Fibroblast of peridontal ligament (primary cell): ENCODE results near the gene PDE10A.

ENCODE experiments used
- DNase-seq: peaks from one replicate; pipeline ENCODE4 v3.0.0-alpha.2; 2010; ENCODE audit errors: extremely low read depth

The PDE10A gene

DNA sequence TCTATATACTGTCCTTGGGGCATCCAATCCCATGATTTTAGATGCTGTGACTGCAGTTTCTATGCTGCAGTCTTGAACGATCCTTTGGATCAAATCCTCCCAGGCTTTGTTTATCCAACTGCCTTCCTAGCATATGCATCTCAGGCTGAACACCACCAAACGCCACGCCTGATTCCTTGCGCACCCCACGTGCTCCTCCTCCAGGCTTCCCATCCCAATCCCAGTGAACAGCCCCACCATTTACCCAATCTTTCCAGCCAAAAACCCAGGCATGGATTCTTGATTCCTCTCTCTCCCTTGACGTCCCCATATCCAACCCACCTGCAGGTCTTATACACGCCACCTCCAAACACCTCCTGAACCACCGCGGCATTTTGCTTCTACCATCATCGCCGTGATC, 7.8 kb downstream of the PDE10A start:
- DNase-seq = no peak

DNA sequence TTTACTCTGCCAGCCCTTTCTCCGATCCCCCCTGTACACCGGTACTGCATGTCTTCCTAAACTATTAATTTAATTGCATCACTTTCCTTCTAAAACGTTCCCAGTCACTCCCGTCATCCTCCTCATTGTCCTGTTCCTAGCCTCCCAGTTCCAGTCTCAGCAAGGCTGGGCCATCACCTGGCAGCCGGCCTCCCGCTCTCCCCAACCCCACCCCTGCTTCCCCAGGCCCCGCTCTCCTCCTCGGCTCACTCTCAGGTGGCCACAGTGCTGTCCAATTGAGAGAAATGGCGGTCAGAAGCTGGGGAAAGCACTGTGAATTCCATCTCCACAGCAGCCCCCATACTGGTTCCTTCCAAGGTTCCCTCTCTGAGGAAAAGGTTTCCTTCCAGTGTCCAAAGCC, 8.9 kb downstream of the PDE10A start:
- DNase-seq = no peak

DNA sequence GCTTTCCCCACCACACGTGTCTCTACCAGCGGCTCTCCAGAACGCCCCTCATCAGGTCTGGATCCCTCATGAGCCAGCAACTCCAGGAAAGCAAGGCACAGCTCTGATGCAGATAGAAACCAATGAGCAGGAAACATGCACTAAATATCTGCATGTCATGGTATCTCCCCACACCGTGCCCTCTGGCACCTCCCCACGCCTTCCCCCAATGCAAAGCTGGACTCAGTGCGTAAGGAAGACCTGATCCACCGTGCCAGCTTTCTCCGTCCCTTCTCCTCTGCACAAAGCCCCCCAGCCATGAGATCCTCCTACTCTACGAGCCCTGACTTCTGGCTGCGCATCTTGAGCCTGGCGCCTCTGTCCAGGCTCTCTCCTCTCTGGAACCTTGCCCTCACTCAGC, 9.4 kb downstream of the PDE10A start:
- no peak for DNase-seq

DNA sequence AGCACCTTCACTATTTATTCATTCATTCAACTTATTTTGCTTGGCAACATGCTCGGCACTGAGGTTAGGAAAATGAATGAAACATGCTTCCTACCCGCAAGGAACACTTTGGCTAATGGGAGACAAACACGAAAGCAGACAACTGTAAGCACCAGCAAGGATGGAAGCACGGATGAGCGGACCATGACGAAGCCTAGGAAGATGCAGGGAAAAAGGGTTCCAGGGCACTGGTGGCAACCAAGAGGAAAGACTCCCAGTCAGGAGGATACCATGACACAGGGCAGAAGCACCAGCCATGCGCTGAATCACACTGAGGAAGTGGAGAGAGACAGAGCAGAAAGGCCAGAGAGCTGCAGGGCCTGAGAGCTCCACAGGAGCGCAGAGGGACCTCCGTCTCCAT, 9.8 kb downstream of the PDE10A start:
- peak; percentile 3 for DNase-seq

DNA sequence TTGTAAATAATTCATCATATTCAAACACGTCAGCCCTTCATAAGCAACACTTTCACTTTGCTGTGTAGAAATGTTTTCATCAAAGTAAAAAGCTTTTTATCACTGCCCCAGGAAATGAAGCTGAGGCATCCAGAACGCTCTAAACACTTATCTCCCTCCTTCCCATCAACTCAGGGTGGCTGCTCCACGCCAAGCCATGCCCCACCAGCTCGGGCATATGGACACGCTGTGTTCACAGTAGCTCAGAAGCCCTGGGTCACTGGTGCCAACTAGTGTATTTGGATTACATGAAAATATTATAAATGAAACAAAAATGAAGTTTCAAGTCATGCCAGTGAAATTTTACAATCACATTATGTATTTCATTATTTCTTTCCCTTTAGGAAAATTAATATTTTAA, 10.3 kb downstream of the PDE10A start:
- no peak for DNase-seq

DNA sequence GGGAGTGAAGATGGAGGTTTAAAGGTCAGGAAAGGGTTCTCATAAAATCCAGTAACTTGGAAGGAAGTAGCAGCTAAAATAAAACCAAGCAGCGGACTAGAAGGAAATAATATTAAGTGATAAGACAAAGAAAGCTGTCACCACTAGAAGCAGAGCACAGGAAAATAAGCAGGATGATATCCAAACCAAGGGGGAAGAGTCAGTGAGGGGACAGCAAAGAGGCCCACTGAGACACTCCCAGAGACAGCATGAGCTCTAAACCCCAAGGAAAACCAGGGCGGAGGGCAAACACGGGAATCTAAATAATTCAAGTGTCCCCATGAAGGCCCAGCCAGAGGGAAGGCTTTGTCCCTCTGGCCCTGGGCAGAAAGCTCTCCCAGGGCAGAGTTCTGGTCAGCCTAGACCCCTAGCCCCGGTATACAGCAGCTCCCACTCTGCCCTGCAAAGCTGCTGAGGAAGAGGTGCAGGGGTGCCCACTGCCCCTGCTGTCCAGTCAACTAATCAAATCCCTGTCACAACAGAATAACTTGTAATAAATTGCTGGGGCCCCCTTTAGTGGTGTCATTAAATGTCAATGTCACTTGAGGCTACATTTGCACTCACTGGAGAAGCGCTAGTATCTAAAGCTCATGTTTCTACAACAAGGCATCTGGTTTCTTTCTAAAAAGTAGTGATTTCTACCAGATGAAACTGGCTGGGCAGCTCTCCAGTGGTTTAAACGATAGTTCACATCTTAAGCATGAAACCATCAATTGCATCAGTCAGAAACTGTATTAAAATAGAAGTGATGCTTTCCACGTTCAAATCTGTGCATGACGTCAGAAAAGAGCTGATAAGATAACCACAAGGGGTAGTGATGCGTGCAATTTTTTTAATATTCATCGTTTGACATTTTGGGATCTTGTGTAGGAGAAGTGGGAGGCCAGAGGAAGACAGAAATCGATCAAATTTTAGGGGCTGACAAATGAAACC, 13.6 kb downstream of the PDE10A start:
- DNase-seq = peak; percentile 23

DNA sequence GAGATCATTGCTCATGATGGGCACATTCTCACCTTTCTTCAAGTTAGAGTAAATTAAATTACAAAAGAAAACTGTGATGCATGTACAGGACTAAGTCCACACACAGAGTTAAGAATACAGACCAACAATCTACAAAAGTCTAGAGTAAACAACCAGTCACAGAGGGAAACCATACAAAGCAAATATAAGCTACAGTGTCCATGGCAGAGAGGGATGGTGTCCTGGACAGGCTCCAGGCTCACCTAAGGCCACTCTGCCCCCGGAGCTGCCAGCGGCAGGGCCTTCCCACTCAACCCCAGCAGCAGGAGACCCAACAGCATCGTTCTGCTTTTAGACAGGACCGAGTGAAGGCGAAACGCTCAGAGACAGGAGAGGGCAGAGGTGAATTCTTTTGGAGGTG, 16.0 kb downstream of the PDE10A start:
- no peak for DNase-seq

DNA sequence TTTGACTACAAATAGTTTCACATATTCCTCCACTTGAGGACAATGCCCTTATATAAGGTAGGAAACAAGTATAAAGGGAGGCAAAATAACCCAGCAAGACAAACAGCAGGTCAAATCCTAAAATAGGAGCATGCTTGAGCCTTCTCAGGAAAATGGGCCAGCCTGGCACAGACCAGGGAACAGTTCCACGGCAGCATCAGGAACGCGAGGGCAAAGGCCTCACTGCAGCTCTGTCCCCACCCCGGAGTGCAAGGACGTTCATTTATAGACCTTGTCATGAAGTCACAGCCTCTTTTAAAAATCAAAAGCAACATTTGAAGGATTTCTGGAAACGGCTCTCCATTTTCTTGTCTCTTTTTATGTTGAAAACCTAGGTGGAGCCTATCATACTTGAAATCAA, 17.1 kb downstream of the PDE10A start:
- no peak for DNase-seq

DNA sequence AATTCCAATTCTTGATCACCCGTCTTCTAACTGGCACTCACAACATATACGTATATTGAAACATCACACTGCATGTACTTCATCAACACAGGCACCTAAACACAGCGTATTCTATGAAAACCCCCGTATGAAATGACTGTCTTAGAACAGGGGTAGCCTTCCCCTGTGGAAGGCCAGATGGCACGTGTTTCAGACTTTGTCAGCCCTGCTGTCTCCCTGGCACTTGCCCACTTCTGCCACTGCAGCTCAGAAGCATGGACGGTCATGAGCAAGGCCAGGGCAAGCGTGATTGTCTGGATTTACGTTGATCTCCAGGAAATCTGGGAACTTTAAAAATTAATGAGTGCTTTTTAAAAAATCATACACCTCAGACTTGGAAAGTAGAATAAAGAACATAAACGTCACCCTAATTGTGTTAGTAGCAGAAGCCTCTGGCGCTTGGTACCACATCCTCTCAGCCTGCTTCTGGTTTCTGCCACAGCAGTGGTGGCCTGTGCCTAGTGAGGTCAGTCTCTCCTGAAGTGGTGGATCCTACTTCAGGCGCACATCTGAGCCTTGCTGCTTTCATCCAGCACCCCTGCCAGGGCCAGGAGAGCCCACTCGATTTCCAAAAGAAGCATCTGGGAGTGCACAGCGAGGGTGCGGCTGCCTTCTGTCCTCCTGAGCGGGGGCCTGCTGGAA, 18.3 kb downstream of the PDE10A start:
- DNase-seq = no peak

DNA sequence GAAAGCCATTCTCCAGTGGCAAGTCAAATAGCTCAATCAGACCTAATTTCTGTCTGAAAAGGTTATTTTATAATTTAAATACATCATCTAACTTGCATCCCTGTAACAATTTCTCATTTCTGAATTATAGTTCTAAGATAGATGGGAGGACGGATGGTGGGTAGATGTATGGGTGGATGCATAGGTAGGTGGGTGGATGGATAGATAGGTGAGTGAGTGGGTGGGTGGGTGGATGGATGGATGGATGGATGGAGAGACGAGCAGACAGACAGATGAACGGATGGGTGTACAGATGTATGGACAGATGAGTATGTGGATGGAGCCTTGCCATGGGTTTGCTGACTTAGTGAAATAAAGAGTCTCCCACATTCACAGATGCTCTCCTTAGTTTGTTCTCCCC, 20.0 kb downstream of the PDE10A start:
- DNase-seq = no peak

DNA sequence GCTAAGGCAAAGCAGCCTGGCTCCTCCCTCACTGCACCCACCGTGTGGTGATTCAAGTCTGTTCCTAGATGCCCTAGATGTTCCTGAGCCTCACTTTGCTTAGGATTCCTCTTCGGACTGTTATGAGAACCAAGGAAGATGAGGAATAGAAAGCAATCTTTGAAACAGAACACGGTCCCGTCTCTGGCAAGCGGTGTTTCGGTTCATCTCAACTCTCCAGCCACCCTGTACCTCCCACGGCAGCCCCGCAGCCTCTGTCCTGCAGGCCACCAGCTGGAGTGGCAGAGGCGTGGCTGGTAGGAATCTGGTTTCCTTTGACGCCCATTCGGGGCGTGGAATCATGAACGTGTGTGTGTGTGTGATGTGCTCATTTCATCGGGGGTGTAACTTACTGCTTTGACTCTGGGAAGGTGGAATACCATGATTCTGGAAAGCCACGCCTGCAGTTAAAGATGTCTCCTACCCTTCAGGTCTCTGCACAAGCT, 21.3 kb downstream of the PDE10A start:
- no peak for DNase-seq

DNA sequence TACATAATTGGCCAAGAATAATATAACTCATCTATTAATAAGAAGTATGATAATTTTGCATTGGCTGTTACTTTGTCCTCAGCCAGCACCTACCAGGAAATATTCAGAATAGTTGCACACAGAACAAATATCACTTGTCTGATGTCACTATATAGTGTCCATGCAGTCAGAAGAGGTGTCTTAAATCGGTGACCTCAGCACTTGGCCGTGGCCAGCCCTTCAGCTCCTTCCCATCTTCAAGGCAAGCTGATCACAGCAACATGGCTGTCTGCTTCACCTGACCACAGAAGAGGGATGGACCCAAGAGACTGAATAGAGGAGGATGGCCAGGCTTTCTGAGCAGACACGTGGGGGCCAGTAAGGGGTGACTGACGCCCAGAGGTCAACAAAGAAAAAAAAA, 22.2 kb downstream of the PDE10A start:
- no peak for DNase-seq

DNA sequence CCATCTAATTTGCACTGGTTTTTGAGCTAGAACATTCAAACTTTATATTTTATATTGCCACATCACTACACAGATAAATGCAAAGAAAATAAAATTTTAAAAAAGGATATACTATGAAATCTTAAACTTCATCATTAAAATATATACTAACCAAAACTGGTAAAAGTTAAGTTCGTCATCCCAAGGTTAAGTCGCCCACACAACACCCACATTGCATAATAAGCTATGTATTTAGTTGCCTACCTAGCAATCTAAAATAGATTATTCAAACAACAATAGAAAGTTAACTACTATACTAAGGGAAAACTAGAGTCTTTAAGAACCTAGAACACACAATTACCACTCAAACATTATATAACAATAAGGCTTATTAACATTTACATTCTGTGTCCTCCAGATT, 24.5 kb downstream of the PDE10A start:
- no peak for DNase-seq

DNA sequence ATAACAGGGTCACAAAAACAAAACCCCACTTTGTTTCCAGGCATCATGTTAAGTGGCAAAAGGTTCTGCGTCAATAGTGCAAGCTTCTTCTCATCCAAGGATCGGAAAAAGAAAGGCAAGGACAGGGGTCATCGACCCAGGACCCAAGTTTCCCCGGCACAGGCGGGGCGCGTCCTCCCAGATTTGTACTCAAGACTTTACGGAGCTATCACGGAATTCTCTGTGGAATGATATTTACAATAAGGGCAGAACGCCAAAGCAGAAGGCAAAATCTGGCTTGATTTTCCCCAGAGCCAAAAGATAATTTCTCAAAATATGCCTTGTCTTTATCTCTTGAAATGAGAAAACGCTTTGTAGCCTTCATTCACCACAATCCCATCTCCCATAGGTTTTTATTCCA, 25.5 kb downstream of the PDE10A start:
- DNase-seq = no peak

DNA sequence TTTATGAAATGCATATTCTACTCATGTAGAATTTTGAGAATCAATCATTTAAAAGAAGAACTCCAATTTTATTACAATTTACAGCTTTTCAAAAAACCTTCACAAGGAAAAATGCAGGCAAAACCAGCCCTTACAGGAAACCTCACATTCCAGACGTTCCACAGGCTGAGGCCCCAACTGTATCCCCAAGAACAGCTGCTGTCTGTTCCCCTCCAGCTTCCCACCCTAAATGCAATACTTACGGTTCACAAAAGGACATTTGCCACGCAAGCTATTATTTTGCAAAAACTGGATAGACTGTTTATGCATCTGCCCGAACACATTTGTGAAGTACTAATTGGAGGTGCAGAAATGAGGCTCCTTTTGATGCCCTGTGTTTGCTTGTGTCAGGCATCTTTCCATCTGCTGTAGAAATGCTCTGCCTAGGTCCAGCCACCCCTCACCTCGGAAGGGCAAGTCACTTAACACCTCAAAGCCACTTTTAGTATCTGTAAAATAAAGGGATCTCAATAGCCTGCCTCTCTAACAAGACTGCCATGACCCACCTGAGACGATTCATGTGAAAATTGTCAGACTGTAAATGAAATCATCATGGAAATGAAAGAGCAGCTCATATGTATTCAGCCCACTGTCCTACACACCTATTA, 26.5 kb downstream of the PDE10A start:
- no peak for DNase-seq

DNA sequence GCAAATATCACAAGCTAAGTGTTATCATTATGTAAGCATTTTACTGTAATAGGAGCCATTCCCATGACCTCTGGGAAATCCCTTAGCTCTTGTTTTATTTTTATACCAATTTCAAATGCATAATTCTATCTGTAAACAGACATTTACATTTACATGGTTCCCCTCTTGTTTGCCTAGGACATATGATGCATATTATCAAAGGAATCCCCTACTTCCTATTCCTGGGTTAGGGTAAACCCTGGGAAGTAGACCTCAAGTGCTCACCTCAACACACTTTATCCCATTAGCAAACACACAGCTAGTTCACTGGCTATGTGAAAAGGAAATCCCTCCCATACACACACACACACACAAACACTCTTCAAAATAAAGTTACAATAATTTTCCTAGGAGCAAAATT, 27.1 kb downstream of the PDE10A start:
- DNase-seq = no peak

DNA sequence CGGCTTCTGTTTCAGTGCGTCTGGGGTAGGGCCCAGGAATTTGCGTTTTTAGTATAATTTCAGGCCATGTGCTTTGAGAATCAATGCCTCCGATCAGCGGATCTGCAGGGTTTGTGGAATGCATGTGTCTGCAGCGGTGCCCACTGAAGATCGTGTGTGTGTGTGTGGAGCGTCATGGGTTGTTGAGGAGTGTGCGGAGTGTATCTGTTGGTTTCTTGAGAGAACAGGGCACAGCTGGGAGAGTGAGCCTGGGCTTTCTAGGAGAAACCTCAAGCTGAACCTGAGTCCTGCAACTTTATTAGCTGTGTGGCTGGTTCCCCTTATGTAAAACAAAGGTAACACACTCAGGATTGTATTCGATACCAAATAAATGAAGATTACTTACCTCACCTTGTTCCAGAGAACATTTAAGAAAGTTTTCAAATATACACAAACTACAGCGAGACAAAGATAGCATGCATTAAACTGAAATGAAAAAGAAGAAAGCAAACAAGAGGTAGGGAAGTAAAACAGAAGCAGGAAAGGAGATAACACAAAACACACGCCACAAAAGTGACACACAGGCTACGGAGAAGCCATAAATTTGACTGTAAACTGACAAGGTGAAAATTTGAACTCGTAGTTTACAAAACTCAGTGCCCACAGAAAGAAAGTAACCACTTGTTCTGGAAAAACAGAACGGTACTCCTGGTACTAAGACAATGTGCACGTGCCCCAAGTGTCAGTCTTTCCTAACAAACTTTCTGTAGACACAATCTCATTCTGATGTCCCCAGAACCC, 28.8 kb downstream of the PDE10A start:
- DNase-seq = no peak

DNA sequence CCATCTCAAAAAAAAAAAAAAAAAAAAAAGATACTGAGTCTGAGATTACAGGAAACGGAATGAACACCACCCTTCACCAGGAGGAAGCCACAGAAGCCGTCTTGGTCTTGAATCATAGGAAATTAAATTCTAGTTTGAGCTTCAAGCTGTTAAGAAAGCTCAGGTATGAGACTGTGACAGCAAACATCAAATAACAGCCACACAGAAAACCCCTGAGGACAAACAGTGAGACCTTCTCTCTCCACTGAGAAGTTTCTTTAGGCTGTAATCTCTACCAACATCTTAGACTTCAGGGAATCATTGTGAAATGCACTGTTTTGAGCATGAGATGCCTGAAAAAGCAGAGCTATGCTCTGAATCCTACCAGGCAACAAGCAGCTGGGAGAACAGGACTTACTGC, 30.8 kb downstream of the PDE10A start:
- DNase-seq = no peak

DNA sequence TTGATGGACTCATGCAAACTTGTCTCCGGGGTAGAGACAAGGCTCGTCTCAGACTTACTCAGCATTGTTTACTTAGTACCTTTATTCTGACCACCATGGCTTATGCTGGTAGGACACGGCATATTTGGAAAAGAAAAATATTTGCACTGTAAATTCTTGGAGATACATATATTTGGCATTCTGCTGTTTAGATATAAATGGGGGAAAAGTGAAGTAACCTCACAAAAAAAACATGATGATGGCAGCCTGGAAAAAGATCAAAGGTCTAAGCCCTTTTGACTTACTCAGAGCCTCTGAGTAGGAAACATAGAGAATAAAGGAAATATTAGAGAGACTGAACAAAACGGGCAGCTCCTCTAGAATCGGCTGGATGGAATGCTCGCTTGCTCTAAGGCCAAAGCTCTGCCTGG, 32.5 kb downstream of the PDE10A start:
- no peak for DNase-seq

DNA sequence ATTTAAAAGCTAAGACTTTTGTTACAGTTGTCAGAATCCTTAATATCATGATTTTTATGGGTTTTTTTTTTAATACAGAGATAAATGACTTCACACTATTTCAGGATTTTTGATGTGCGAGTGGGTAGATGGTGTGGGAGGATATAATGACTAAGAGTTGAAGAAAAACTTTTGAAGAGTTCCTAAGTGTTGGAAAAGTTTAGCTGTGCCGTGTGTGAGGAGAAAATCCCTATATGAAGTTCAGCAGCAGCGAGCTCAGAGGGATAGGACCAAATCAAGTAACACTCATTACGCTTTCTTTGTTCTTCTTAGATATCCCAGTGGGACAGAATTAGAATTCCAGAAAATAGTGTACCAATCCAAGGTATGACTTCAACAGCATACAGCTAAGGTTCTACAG, 34.1 kb downstream of the PDE10A start:
- no peak for DNase-seq

DNA sequence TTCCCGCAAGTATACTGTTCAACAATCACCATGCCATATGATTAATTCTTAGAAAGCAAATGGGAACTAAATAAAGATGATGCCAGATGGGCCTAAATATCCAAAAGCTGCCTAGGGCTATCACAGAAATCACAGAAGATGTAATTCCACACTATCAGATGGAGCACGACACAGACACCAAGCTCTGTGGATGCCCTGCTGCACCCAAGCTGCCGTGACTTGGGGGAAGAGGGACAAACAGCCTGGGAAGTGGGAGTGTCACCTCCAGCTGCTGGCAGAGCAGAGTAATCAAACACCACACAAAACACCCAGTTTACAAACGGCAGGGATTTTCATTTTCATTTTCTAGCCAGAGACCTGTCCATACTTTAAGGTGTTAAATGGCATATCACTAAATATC, 35.7 kb downstream of the PDE10A start:
- no peak for DNase-seq

DNA sequence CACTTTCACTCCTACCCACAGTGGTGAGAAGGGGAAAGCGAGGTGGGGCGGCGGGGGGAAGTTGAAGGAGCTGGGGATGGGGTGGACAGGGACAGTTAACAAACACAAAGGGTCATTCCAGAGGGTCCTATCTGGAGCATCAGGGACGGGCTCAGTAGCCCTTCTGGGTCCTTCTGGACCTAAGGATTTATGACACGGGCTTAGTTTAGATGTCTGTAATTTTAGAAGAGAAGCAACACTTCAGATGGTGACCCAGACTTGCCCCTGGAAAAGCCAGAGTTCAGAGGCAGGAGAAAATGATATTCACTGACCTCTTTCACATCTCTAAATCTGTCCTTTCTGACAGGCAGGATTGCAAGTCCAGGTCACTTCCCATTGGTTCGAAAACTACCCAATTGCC, 36.3 kb downstream of the PDE10A start:
- DNase-seq = no peak
